ENCODE results near the gene ELK1.
"Not testable (repeated sequence)": the region's sequence is repeated elsewhere in the genome, so short reads cannot be mapped to it uniquely, and the experiment has no call there.

Gene ELK1

GRCh38 chrX:47610511-47610910 is 39.9 kb downstream of the ELK1 start:
- no peak for DNase-seq

GRCh38 chrX:47608130-47608810 is 42.1 kb downstream of the ELK1 start:
- no peak for DNase-seq

- DNase-seq = no peak
Observed at GRCh38 chrX:47607091-47607490, 43.3 kb downstream of the ELK1 start.

GRCh38 chrX:47605024-47605423 is 45.3 kb downstream of the ELK1 start:
- DNase-seq = no peak

GRCh38 chrX:47603125-47603524 is 47.2 kb downstream of the ELK1 start:
- DNase-seq = not testable (repeated sequence)

GRCh38 chrX:47597222-47597621 is 53.1 kb downstream of the ELK1 start:
- DNase-seq = no peak

- DNase-seq = no peak
Observed at GRCh38 chrX:47596256-47596655, 54.1 kb downstream of the ELK1 start.

- DNase-seq = no peak
Observed at GRCh38 chrX:47595716-47596251, 54.6 kb downstream of the ELK1 start.

- no peak for DNase-seq
Observed at GRCh38 chrX:47593522-47593921, 56.8 kb downstream of the ELK1 start.

- no peak for DNase-seq
Observed at GRCh38 chrX:47590984-47591383, 59.4 kb downstream of the ELK1 start.

GRCh38 chrX:47587906-47588735 is 62.2 kb downstream of the ELK1 start:
- DNase-seq = no peak

GRCh38 chrX:47587091-47587891 is 63.1 kb downstream of the ELK1 start:
- DNase-seq = no peak

GRCh38 chrX:47586043-47586787 is 64.1 kb downstream of the ELK1 start:
- no peak for DNase-seq

Measured in SHP77 treated with DMSO at 0.1 percent for 48 hours (cell line).